DMS 273 (cell line): ENCODE data around the gene PHYKPL.

ENCODE experiments used
- DNase-seq: peaks from one replicate; lab custom pipeline; 2025; ENCODE audit not compliant: unreplicated experiment; lab: John Stamatoyannopoulos, UW

The PHYKPL gene

DNA sequence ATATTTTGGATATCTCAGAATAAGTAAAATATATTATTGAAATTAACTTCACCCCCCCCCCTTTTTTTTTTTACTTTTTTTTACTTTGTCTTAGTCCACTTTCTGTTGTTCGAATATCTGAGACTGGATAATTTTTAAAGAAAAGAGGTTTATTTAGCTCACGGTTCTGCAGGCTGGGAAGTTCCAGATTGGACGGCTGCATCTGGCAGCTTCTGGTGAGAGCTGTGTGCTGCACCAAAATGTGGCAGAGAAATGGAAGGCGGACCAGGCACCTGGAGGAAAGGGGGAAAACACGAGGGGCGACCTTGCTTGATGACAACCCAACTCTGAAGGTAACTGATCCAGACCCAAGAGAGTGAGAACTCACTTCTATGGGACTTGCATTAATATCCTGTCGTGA is 39.8 kb downstream of the PHYKPL start:
- DNase-seq, result no peak

DNA sequence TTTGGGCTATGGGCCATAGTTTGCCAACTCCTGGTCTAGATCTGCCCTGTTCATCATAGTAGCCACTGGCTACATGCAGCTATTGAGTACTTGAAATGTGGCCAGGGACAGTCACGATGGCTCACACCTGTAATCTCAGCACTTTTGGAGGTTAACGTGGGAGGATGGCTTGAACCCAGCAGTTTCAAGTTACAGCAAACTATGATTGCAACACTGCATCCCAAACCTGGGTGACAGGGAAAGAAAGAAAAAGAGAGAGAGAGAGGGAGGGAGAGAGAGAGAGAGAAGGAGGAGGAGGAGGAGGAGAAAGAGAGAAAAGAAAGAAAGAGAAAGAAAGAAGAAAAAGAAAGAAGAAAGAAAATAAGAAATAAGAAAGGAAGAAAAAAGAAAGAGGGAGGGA is 40.4 kb downstream of the PHYKPL start:
- no peak for DNase-seq

DNA sequence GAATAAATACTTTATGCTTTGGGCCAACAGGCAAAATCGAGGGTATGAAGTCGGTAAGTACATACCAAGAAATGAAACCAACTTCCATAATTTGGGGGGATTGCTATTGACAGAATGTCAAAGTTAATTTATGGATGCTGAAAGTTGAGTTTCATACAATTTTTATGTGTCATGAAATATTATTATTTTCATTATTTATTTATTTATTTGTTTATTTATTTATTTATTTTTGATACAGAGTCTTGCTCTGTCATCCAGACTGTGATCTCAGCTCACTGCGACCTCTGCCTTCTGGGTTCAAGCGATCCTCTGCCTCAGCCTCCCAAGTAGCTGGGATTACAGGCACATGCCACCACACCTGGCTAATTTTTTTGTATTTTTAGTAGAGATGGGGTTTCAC is 40.9 kb downstream of the PHYKPL start:
- no peak for DNase-seq

DNA sequence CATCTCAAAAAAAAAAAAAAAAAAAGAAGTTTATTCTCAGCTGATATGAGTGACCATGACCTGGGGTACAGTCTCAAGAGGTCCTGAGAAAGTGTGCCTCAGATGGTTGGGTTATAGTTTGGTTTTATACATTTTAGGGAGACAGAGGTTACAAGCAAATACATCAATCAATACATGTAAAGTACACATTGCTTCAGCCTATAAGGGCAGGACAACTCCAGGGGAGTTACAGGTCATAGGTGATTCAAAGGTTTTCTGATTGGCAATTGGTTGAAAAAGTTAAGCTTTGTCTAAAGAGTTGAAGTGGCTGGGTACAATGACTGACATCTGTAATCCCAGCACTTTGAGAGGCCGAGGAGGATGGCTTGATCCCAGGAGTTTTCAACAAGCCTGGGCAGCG is 43.2 kb downstream of the PHYKPL start:
- DNase-seq, result no peak

DNA sequence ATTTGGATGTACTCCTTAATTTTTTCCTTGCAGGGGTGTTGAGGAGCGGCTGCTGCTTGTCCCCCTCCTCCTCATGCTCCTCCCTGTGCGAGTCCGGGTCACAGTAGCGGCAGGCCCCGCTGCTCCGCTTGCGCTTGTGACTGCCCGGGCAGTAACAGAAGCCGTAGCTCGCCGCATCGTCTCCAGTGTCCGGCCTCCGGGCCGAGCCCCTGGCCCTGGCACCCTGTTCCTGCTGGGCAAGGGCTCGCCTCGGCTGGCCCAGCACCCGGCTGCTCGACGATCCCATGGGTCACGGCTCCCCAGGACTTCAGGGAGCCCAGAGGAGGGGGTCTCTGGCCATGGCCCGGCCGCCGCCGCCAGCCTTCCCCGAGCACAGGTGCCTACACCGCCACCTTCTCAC is 45.6 kb downstream of the PHYKPL start, which contains the start of gene GMCL2:
Gene GMCL2, minus strand, starts transcription at position 358 of the 400 bp plus-strand sequence. Its CDS starts 72 bp downstream, at position 286.
- no peak for DNase-seq

DNA sequence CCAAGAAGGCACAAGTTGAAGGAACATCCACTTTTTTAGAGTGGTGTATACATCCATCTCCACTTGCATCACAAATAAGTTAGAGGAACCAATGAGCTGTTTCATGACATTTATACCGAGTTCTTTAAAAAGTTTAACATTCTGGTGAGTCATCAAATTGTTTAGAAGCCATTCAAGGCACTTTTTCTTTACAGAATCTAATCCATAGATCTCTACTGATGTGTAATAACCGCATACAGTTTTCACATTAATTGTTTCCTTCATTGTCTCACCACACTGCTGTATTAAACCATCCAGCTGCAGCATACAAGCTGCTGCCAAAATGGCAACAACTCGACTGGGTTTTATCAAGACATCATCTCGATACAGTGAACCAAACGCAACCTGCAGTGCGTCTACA is 46.2 kb downstream of the PHYKPL start:
- DNase-seq, result no peak

DNA sequence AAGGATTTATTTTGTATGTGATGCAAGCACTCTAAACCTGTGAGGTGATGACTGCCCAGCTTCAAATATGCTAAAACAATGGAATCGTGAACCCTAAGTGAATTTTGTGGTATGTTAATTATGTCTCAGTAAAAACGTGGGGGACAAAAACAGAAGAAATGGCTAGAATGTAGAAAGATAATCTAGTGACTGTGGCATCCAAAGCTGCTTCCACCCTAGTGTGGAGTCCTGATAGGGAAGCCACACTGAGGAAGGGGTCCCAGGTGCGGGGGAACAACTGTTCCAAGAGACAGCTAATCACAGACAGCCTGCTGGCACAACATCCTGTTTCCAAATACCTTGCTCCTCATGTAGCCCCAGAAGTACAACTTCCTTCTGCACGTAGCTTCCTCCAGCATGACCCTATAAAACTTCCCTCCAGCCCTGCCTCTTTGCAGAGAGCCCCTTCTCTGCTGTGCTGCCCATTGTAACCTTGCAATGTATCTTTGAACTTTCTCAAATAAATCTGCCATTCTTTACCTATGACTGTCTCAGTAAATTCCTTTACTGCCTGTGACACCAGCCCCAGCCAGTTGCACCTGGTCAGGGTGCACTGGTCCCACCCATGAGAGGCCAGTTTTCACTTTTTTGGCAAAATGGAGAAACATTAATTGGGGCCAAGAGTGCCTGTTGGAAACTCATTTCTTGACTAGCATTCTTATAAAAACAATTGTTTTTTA is 50.3 kb downstream of the PHYKPL start:
- no peak for DNase-seq

DNA sequence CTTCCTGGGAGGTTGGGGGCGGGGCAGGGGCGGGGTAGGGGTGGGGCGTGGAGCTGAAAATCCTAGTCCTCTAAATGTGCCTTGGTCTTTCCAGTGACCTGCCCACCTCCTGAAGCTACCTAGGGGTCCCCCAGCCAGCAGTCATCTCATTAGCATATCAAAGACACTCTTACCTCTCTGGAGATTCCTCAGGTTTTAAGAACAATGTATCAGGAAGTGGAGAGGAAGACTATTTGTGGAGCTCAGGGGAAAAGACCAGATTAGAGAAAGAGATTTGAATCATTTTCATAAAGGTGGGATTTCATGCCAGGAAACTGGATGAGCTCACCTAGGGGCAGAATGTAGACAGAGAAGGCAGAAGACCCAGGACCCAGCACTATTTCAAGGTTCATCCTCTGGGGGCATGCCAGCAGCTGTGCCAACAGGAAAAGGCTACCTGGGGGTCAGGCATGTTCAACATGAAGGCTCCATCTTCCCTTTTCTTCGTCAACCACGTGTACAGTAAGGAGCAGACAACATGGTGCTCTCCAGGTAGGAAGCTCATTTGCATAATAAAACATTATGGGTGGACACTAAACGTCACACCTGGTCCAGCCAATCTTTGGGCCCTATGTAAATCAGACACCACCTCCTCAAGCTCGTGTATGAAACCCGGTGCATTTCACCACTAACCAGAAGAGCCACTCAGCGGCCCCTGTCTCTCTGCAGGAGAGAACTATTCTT is 52.3 kb downstream of the PHYKPL start:
- DNase-seq, result no peak

DNA sequence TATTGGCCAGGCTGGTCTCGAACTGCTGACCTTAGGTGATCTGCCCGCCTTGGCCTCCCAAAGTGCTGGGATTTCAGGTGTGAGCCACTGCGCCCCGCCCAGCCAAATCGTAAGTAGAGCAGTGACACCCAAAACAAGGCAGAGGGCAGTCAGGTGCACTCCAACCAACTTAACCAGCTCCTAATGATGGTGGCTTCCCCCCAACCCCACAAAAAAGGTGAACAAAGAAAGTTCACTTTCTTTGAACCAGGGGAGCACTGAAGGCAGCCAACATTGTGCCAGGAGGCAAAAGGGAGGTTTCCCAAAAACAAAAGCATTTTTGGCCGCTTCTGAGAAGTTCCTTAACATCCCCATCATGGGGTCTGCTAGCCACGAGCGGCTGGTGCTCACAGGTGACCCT is 55.0 kb downstream of the PHYKPL start:
- no peak for DNase-seq

DNA sequence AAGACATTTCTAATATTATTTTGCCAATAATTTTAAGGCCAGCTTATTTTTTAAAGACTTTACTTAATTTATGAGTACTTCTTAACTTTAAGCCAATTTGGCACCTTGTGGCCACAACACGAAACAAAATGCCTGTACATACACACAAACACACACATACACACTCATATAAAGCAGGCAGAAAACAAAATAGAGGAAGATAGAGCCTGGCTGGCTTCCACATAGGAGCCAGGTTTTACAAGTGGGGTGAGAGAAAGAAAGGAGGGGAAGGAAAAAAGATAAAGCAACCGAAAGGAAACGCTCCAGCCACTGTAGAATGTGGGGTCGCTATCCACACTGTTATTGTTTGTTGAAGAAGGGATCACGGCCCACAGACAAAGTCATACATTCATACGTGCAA is 55.8 kb downstream of the PHYKPL start:
- DNase-seq, result no peak

DNA sequence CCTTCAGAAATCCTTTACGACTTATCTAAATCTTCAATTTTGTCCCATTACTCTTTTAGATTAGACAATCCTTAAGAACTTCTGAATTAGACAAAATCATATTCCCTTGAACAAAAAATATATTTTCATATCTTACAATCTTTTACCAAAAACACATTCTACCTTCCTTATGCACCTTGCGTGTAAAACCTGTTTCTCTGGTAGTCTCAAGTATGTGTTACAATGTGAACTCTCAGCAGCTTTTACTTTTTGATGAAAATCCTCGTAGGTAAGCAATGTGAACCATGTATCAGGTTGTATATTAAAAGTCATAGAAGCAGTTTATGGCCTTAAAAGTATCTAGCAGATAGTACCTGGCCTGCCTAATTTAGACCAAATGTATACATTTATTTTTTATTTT is 58.1 kb downstream of the PHYKPL start:
- no peak for DNase-seq

DNA sequence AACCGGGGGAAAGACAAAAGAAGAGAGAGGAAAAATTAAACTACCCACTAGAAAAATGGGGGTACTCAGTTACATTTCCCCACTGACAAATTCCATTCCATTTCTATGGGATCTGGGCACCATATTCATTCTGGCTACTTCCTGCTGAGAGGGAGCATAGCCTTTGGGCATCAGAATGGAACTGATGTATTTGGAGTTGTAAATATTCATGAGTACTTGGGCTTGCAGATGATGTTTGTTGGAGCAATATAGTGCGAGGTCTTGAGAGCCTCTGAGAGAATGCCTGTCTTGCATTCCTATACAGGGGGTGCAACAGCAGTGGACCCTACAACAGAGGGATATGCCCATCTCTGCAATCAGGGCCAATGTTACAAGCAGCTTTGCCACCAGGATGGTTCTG is 62.1 kb downstream of the PHYKPL start:
- no peak for DNase-seq

DNA sequence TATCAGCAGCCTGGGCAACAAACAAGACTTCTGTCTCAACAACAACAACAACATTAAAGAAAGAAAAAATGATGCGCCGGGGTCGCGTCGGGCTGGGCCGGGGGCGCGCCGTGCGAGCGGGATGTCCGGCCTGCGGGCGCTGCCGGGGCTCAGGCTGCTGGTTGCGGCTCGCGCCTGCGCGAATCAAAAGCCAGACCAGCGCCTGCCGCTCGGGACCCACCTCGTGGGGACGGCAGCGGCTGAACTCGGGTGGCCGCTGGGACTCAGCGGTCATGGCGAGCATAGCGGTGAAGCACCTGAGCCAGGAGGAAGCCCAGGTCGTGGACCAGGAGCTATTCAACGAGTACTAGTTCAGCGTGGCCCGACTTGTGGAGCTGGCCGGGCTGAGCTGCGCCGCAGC is 67.0 kb downstream of the PHYKPL start:
- no peak for DNase-seq

DNA sequence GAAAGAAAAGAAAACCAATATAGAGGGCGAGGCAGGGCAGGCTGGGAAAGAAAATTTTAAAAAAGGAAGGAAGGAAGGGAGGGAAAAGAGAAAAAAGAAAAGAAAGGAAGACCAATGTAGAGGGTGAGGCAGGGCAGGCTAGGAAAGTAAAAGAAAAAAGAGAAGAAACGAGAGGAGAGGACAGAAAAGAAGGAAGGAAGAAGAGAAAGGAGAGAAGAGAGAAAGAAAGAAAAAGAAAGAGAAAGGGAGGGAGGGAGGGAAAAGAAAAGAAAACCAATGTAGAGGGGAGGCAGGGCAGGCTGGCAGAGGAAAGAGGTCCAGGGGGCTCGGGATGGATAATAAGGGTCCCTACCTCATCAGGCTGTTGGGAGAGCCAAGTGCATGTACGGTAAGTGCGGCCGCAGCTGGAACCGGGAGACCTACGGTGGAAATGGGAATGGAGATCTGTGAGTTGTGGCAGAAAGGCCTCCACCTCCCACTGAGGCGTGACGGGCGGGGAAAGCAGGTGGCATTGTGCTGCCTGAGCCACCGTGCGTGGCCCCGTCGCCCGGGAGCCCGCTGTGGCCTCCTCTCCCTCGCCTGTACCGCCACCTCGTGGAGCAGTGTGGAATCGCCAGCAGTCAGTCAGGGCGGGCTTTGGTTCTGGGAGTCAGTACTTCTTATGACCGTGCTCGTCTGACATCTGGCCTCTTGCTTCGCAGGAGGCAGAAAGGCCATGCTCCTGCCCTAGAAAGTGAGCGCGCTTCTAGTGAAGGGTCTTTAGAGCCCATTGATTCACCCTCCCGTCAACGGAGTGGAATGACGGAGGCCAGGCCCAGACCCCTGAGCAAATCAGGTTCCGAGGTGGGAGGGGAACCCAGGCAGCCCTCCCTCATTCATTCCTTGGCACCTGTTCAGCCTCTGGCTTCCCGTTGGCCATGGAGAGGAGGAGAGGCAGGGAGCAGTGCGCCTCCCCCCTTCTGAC is 68.5 kb downstream of the PHYKPL start:
- peak; percentile 96 for DNase-seq

DNA sequence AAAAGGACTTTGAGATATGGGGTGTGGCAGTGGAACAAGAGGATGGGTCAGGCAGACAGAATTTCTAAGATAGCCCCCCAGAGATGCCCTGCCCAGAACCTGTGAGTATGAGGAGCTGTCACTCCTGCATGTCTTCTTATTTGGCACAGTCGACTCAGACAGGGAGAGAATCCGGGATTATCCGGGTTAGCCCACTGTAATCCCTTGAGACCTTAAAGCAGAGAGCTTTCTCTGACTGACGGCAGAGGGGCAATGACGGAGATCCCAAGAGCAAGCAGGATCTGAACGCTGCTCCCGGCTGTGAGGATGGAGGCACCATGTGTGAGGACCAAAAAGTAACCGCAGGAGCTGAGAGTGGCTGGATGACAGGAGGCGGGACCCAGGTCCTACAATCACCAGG is 70.1 kb downstream of the PHYKPL start:
- DNase-seq, result no peak

DNA sequence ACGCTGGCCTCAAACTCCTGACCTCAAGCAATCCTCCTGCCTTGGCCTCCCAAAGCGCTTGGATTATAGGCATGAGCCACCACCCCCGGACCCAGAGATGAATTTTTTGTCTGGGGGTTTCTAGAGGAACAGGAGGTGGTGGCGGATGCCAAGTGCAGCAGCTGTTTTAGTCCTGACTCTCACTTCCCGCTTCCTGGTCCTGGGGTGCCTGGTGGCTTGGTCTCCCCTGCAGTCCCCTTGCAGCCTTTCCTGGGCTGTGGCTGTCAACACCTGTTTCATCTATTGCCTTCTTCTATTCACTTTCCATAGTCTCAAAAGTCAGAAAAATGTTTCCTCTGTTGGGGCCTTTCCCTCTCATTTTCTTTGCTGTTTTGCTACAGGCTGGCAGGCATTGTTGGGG is 72.4 kb downstream of the PHYKPL start:
- no peak for DNase-seq
